ENCODE data around the gene FER1L5.
"Not testable (repeated sequence)": the region's sequence is repeated elsewhere in the genome, so short reads cannot be mapped to it uniquely, and the experiment has no call there.

FER1L5 gene

DNA sequence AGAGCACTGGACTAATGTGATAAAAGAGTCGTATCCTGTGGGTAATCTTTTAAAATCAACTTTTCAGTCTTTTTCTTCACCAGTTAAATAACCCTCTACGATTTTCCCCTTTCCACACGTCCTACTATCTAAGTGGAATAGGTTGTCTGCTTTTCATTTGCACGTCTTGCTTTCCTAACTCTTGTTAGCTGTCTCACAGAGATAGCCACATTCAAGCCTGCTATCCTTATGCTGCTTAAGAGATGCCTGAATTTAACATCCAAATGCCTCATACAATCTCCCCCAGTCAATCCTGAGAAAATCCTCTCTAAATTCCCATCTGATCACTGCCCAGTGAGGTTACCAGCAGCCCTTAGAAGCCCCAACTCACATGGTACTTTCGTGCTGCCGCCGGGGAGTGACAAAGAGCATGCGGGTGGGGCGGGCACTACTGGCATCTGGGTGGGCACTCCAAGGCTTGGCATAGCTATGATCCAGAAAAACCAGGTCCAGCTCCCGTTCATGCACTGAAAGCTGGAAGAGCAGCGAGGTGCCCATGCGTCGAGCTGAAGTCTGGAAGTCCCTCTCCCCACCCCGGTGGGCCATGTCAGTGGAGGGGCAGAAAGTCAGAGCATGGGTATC lies 5.9 kb upstream of the FER1L5 start:
- DNase-seq (ENCODE audit: low read depth) = no peak

GRCh38 chr2:96637385-96638143 lies 5.0 kb upstream of the FER1L5 start:
- DNase-seq (ENCODE audit: low read depth) = peak; percentile 81

DNA sequence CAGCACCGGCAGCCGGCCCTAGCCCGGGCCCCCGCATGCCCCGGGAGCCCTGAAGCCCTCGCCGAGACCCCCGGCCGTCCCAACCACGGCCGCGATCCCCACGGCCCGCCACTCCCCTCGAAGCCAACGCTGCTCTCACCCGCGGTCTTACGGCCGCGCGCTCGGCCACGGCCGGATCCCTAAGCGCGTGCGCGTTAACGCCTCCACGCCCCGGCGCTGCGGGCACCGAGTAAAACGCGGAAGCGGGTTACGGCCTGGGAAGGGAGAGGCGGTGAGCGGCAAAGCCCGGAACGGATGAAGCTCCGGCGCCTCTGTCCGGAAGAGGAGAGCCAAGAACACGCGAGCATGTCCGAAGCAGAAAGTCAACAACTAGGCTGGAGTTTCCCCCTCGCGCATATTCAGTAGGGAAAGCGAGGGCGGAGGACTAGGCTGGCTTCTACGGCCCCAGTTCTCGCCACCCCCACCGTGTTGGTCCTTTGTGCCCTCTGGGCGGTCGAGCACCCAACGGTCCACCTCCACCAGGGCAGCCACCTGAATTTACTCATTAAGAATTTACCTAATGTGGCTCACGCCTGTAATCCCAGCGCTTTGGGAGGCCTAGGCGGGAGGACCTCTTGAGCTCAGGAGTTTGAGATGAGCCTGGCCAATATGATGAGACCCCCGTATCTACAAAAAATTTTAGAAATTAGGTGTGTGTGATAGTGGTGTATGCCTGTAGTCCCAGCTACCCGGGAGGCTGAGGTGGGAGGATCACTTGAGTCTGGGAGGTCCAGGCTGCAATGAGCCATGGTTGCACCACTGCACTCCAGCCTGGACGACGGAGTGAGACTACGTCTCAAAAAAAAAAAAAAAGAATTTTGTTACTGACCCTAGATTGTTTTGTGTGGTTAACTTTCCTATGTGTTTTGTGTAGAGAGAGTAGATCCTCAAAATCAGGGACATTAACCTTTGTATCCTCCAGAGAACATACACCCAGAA lies 4.1 kb upstream of the FER1L5 start, which contains the start of gene KANSL3:
Gene KANSL3, minus strand, starts transcription at position 169 of the 978 bp plus-strand sequence. CDS start 1,177 bp downstream, outside the sequence.
- peak; percentile 92 for DNase-seq (ENCODE audit: low read depth)

DNA sequence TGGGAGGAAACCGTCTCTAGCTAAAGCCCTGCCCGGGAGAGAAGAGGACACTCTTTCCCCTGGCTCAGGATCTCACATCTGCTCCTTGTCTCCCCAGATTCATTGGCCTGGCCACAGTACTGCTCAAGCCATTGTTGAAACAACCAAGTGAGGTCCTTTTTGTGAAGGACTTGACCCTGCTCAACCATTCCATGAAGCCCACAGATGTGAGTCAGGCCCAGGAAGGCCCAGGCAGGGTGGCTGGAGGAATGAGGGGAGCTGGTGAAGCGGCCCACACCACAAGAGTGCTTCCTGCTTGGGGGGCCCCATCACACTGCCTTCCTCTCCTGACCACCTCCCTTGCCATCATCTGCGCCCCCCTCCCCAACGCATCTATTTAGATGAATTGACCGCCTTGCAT lies 5.1 kb downstream of the FER1L5 start:
- DNase-seq (ENCODE audit: low read depth) = no peak

- no peak for DNase-seq (ENCODE audit: low read depth)
Observed at GRCh38 chr2:96648306-96648930, 5.9 kb downstream of the FER1L5 start.

- DNase-seq (ENCODE audit: low read depth) = no peak
Observed at GRCh38 chr2:96649342-96649741, 6.8 kb downstream of the FER1L5 start.

DNA sequence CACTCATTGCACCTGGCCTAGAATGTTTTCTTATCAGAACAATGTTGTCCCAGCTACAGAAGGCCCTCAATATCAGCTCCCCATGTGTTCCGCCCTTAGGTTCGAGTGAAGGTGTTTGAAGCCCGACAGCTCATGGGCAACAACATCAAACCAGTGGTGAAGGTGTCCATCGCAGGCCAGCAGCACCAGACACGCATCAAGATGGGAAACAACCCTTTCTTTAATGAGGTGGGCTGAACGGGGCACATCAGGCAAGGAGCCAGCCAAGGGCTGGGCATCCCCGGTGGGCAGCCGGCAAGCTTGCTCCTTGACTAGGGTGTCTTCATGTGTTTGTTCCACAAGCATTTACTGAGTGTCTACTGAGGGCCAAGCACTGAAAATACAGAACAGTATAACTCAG lies 9.2 kb downstream of the FER1L5 start:
- no peak for DNase-seq (ENCODE audit: low read depth)

GRCh38 chr2:96654791-96655190 lies 12.2 kb downstream of the FER1L5 start:
- DNase-seq (ENCODE audit: low read depth) = not testable (repeated sequence)

DNA sequence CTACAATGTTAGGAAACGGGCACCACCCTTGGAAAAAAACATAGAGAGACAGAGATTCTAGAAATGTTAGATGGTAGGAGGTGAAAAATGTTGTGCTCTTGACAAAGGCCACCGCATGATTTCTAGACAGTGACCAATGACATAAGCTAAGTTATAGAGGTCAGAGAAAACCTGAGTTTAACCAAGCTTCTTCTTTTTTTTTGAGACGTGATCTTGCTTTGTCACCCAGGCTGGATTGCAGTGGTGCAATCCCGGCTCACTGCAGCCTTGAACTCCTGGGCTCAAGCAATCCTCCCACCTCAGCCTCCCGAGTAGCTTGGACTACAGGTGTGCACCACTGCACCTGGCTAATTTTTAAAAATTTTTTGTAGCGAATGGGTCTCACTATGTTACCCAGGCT lies 13.0 kb downstream of the FER1L5 start:
- DNase-seq (ENCODE audit: low read depth) = no peak

GRCh38 chr2:96656540-96656939 lies 14.0 kb downstream of the FER1L5 start:
- DNase-seq (ENCODE audit: low read depth) = no peak

DNA sequence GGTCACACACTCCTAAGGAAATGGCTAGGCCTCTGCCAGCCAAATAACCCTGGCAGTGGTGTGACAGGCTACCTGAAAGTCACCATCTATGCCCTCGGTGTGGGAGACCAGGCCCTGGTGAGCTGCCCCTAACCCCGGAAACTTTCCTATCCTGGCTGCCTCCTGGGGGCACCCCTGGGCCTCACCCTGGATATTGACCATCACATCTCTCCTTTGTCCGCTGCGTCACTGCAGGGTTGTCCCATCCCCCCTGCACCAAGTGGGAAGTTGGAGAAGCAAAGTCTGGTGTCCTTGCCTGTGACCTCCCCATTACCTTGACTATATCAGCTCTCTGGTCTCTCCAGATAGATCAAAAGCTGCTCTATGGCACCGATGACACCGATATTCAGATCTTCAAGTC lies 18.8 kb downstream of the FER1L5 start:
- DNase-seq (ENCODE audit: low read depth) = no peak

DNA sequence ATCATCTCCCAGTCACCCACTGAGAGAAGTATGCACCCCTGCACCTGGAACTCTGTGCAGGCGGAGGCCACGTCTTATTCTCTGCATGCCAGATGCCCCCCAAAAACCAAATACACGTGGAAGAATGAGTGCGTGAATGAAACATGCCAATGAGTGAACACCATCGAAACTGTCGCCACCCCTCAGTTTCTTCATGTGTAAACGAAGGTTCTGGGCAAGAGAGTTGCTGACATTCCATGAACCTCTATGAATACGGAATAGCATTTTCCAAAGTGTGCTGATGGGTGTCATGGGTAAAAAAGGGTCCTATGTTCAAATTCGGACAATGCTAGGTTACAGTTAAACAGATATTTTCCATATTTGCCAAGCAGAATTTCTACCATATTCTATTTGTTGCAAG lies 19.8 kb downstream of the FER1L5 start:
- no peak for DNase-seq (ENCODE audit: low read depth)

DNA sequence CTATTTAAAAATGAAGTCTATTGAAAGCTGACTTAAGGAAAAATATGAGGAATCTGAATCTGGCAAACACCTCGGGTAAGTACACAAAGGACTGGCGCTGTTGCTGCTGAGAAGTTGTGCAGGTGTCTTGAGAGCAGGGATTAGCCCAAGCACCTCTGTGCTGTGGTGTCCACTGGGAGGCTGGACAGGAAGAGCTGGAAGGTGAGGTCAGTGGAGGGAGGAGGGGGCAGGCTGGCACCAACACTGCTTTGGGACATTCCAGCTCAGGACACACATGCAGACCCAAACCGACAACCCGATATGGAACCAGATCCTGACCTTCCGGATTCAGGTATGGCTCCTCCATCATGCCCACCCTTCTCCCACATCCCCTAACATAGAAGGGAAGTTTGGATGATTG lies 20.6 kb downstream of the FER1L5 start:
- DNase-seq (ENCODE audit: low read depth) = no peak

DNA sequence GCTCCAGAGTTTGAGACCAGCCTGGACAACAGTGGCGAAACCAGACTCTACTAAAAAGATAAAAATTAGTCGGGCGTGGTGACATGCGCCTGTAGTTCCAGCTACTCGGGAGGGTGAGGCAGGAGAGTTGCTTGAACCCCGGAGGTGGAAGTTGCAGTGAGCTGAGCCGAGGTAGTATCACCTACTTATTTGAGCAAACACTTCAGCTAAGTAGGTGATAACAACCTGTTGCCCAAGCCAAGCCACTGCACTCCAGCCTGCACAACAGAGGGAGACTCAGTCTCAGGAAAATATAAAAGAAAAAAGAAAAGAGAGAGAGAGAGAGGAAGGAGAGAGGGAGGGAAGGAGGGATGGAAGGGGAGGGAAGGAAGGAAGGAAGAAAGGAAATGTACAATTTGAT lies 21.3 kb downstream of the FER1L5 start:
- DNase-seq (ENCODE audit: low read depth) = no peak

DNA sequence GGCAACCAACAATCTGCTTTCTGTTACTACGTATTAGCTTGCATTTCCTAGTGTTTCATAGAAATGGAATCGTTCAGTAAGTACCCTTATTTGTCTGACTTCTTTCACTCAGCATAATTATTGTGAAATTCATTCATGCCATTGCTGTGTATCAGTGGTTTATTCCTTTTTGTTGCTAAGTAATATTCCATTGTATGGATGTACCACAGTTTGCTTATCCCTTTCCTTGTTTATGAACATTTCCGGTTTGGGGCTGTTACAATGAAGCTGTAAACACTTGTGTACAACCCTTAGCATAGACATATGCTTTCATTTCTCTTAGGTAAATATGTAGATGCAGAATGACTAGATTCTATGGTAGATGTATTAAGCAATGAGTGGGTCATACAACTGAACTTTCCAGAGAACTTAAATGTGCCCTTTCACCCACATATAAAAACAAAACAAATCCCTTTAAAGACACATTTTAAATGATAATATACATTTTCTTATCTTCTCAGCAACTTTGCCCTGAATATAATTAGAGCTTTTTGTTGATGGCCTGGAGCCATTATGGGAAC lies 21.9 kb downstream of the FER1L5 start:
- peak; percentile 30 for DNase-seq (ENCODE audit: low read depth)

- DNase-seq (ENCODE audit: low read depth) = peak; percentile 100
Observed at GRCh38 chr2:96665083-96665569, 22.6 kb downstream of the FER1L5 start.

GRCh38 chr2:96665717-96666116 lies 23.2 kb downstream of the FER1L5 start:
- DNase-seq (ENCODE audit: low read depth) = not testable (repeated sequence)

- DNase-seq (ENCODE audit: low read depth) = no peak
Observed at GRCh38 chr2:96668771-96669170, 26.2 kb downstream of the FER1L5 start.

GRCh38 chr2:96669539-96670215 lies 27.1 kb downstream of the FER1L5 start:
- DNase-seq (ENCODE audit: low read depth) = no peak

DNA sequence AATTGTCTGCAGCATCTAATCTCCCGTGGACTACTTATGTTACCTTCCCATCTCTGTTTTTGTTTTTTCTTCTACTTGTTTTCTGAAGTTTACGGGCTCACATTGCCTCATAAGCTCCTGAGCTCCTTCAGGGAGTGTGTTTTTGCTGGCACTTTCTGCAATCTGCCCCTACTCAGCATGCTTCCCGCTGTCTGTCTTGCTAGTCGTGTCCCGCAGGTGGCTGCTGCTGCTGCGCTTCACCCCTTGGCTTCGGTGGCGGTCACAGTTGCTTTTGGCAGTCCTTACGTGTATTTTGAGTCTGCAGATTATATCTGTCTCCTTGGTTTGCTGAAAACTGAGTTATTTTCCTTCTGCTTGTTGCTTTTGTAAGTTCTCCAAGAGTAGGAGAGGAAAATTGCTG lies 37.3 kb downstream of the FER1L5 start:
- DNase-seq (ENCODE audit: low read depth) = no peak

GRCh38 chr2:96680561-96681141 lies 38.1 kb downstream of the FER1L5 start:
- no peak for DNase-seq (ENCODE audit: low read depth)

Measured in amniotic epithelial cell (primary cell).